ENCODE results near the gene DPCD.
"Not testable (repeated sequence)": the region's sequence is repeated elsewhere in the genome, so short reads cannot be mapped to it uniquely, and the experiment has no call there.

Gene DPCD

GRCh38 chr10:101585841-101586240 is 2.3 kb upstream of the DPCD start:
- no peak for DNase-seq (ENCODE audit: low read depth)

DNA sequence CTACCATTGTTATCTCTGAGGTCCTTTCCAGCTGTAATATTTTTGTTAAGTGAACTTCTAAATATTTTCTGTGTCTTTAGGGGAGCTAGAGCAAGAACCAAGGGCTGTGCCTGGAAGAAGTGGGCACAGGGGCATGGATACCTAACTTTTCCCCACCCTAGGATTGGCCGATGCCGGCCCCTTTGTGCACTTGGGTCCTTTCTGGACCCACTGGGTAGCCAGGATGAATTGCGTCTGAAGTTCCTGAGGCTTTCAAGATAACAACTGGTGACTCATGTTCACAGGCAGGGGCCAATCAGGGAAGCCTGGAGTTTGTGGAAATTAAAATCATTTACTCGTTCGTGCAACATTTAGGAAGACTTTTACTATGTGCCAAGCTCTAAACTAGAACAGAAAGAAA is 758 bp downstream of the DPCD start:
- no peak for DNase-seq (ENCODE audit: low read depth)

DNA sequence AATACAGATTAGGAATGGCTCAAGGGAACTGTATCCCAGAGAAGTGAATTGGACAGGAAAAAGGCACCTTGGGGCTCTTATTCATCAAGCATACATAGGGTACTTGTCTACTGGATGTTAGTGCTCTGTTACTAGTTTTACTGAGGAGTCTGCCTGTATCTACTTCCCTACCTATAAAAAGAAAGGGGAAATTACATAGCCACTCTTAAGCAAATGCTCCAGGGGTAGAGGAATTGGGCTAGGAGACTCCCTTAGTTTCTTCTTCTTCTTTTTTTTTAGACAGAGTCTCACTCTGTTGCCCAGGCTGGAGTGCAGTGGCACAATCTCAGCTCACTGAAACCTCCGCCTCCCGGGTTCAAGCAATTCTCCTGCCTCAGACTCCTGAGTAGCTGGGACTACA is 5.2 kb downstream of the DPCD start:
- not testable (repeated sequence) for DNase-seq (ENCODE audit: low read depth)

GRCh38 chr10:101595591-101596433 is 7.7 kb downstream of the DPCD start:
- DNase-seq (ENCODE audit: low read depth) = no peak

GRCh38 chr10:101597091-101597900 is 9.2 kb downstream of the DPCD start:
- DNase-seq (ENCODE audit: low read depth) = no peak

DNA sequence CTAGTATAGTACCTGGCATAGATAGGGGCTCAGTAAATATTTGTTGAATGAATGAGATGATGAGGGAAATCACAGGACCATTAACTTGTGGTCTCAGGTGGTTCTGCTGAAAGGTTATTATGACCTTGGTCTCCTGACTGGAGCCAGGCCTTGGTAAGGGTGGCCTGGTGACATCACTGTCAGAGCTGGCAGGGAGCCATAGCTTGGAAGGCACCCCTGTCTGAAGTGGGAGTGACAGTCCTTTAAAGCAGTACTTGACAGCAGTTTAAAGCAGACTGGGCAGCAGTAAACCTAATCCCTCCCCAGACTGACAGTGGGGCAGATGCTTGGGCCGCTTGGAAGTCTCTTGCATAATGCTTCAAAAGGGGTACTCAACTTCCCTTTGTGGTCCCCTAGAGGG is 13.4 kb downstream of the DPCD start:
- DNase-seq (ENCODE audit: low read depth) = no peak

- DNase-seq (ENCODE audit: low read depth) = peak; percentile 8
These were observed 14.8 kb downstream of the DPCD start for GRCh38 chr10:101602761-101603398.

GRCh38 chr10:101607124-101607523 is 19.0 kb downstream of the DPCD start:
- no peak for DNase-seq (ENCODE audit: low read depth)

GRCh38 chr10:101609481-101609880 is 21.4 kb downstream of the DPCD start:
- DNase-seq (ENCODE audit: low read depth) = no peak

- no peak for DNase-seq (ENCODE audit: low read depth)
These were observed 23.2 kb downstream of the DPCD start for GRCh38 chr10:101611096-101611905.

GRCh38 chr10:101612086-101612485 is 24.0 kb downstream of the DPCD start:
- no peak for DNase-seq (ENCODE audit: low read depth)

GRCh38 chr10:101612872-101613271 is 24.8 kb downstream of the DPCD start:
- DNase-seq (ENCODE audit: low read depth) = no peak

DNA sequence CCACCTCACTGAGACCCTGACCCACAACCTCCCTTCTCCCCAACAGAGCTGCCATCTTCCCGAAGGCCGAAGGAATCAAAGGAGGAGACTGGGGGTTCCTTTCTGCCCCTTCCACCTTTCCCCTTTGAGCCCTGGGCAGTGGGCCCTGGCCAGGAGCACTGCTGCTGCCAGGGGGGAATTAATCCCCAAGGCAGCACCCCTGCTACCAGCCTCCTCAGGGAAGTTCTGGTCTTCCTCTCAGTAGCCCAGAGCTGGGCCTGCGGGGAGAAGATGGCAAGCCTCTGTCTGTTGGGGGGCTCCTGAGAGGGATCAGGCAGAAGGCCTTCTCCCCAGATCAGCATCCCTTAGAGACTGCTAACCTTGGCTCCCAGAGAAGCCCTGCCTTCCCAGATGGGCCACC is 25.5 kb downstream of the DPCD start:
- DNase-seq (ENCODE audit: low read depth) = no peak

DNA sequence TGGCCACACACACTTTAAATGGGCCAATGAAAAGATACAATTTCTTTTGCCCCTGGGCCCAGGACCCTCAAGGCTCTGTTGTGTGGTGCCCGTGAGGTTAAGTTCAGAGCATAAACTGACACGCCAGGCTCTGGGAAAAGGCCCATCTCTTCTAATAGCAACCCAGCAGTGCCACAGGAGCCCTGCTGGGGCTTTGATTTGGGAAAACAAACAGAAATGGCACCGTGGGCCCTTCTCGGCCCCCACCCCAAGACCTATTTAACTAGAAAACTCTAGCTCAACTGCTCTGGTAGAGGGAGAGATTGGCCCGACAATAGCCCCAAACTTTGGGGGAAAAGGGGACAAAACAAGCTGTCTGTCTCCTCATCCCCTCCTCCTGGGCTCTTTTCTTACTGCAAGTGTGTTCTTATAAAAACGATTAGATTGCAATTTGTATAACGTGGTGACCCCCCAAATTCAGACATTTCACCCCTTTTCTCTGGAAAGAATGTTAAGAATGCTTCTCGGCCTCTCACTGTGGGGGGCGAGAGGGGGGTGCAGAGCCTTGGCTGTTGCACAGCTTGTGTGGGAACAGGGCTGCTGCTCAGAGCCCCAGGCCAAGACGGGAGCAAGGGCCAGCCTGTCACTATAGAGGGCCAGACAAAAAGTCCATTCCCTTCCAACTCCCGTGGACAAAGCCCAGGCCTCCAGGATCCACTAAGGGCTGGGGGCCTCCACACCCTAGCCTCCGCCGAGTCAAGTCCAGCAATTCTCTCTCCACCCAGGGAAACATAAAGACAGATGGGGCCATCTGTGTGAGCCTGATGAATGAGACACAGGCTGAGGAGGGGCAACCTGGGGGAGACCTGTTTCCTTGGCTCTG is 26.8 kb downstream of the DPCD start:
- no peak for DNase-seq (ENCODE audit: low read depth)

- no peak for DNase-seq (ENCODE audit: low read depth)
These were observed 27.5 kb downstream of the DPCD start for GRCh38 chr10:101615525-101616116.

- no peak for DNase-seq (ENCODE audit: low read depth)
These were observed 28.4 kb downstream of the DPCD start for GRCh38 chr10:101616415-101617101.

GRCh38 chr10:101617102-101617823 is 29.1 kb downstream of the DPCD start:
- DNase-seq (ENCODE audit: low read depth) = no peak

GRCh38 chr10:101617824-101618568 is 29.9 kb downstream of the DPCD start:
- no peak for DNase-seq (ENCODE audit: low read depth)

DNA sequence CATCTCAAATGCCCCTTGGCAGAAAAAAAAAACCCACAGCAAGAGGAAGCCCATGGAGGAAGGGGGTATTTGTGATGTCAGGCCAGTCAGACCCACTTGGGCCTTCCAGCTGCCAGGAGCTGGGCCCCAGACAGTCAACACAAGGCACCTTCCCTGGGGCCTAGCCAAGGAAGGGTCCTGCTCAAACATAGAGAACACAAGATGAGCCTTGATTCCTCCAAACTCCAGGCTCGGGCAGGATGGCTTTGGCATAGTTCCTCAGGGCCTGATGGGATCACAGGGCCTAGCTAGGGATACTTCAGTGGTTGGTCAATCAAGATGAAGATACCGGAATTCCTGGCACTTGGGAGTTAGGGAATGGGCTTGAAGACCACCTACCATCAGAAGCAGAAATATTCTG is 30.8 kb downstream of the DPCD start:
- no peak for DNase-seq (ENCODE audit: low read depth)
